ENCODE data around the gene SRPK3.

The SRPK3 gene

GRCh38 chrX:153773218-153773611, 7.6 kb upstream of the SRPK3 start:
- Histone ChIP-seq H3K27me3 (no peaks in the 10 kb centered on the region), H3K4me3 (ENCODE audit: low read depth, low read length) (no peak overlapping the region), H3K36me3 (no peaks in the 10 kb centered on the region), H3K4me1 (no peaks in the 10 kb centered on the region), H3K9me3 (no peaks in the 10 kb centered on the region)
- no peak for DNase-seq
- TF ChIP-seq CTCF (IDR thresholded peaks at IDR 0.05; ENCODE audit: low read depth, low read length): no peak

DNA sequence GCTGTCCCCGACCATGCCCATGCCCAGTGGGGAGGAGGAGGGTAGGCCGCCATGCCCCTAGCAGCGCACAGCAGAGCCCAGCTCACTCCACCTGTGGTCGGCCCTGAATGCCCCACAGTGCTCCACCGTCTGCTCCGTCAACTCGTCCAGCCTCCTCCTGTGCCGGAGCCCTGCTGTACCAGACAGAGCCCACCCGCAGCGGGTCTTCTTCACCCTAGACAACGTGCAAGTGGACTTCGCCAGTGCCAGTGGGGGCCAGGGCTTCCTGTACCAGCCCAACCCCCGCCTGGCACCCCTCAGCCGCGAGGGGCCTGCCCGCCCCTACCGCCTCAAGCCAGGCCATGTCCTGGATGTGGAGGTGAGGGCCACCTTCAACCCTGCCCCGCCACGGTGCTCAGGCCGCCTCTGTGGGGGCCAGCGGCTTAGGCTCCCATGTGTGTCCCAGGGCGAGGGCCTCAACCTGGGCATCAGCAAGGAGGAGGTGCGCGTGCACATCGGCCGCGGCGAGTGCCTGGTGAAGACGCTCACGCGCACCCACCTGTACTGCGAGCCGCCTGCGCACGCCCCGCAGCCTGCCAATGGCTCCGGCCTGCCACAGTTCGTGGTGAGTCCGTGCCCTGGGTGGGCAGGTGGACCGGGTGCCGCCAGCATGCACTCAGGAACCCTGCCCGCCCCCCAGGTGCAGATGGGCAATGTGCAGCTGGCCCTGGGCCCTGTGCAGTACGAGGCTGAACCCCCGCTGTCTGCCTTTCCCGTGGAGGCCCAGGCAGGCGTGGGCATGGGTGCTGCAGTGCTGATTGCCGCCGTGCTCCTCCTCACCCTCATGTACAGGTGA, 6.9 kb upstream of the SRPK3 start:
- DNase-seq: no peak
- Histone ChIP-seq H3K9me3 (no peaks in the 10 kb centered on the region), H3K36me3 (no peaks in the 10 kb centered on the region), H3K4me3 (ENCODE audit: low read depth, low read length) (no peak overlapping the region), H3K27me3 (no peaks in the 10 kb centered on the region), H3K4me1 (no peaks in the 10 kb centered on the region)
- TF ChIP-seq CTCF (IDR thresholded peaks at IDR 0.05; ENCODE audit: low read depth, low read length): no peak

- no peak for TF ChIP-seq CTCF (IDR thresholded peaks at IDR 0.05; ENCODE audit: low read depth, low read length)
Measured at GRCh38 chrX:153774576-153775292, 6.1 kb upstream of the SRPK3 start.

DNA sequence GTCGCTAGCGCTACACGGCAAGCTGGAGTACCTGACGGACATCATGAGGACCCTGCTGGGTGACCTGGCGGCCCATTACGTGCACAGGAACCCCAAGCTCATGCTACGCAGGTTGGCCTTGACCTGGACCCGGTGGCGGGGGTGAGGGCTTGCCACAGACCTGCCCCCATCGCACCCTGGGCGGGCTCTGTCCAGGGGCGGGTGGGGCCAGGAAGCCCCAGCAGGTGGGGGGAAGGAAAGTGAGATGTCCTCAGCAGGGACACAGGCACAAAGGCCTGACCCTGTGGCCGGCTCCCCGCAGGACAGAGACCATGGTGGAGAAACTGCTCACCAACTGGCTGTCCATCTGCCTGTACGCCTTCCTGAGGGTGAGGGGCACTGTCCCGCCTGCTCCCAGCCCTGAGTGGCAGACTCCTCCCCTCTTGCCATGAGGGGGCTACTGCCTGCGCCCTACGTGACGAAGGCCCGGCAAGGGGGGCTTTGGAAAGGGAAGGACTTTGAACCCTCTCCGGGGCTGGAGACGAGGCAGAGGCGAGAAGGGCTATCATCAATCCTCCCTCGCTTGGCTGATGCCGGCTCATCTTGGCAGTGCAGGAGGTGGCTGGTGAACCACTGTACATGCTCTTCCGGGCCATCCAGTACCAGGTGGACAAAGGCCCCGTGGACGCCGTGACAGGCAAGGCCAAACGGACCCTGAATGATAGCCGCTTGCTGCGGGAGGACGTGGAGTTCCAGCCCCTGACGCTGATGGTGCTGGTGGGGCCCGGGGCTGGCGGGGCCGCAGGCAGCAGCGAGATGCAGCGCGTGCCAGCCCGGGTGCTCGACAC, 5.3 kb upstream of the SRPK3 start:
- no peaks in the 10 kb centered on the region for H3K9me3 ChIP-seq
- H3K27me3 ChIP-seq: no peaks in the 10 kb centered on the region
- no peak for TF ChIP-seq CTCF (IDR thresholded peaks at IDR 0.05; ENCODE audit: low read depth, low read length)
- H3K4me1 ChIP-seq: peaks cover 7% of the 10 kb centered on the region
- H3K4me3 ChIP-seq (ENCODE audit: low read depth, low read length): no peak overlapping the region
- DNase-seq: peak; percentile 3
- H3K36me3 ChIP-seq: no peaks in the 10 kb centered on the region

More at GRCh38 chrX:153774576-153775292, 6.1 kb upstream of the SRPK3 start:
- Histone ChIP-seq H3K4me3 (ENCODE audit: low read depth, low read length) (no peak overlapping the region), H3K9me3 (no peaks in the 10 kb centered on the region), H3K4me1 (no peaks in the 10 kb centered on the region), H3K36me3 (no peaks in the 10 kb centered on the region), H3K27me3 (no peaks in the 10 kb centered on the region)
- DNase-seq: peak; percentile 4

- no peak for TF ChIP-seq CTCF (IDR thresholded peaks at IDR 0.05; ENCODE audit: low read depth, low read length)
- H3K9me3 ChIP-seq: no peaks in the 10 kb centered on the region
- H3K27me3 ChIP-seq: no peaks in the 10 kb centered on the region
- H3K4me1 ChIP-seq: peaks cover 10% of the 10 kb centered on the region
- H3K36me3 ChIP-seq: no peaks in the 10 kb centered on the region
- no peak overlapping the region for H3K4me3 ChIP-seq (ENCODE audit: low read depth, low read length)
- no peak for DNase-seq
Measured at GRCh38 chrX:153776120-153776599, 4.7 kb upstream of the SRPK3 start.

All from BE2C (cell line).